CD4-positive, alpha-beta T cell (primary cell): Measurements from ENCODE around the gene FARP1. TPM values are rescaled to one million over a fixed set of nuclear protein-coding genes. Genes with fewer than 3 reads are reported as not detected.

ENCODE experiments used
- ATAC-seq: fragments of 200-7000 bp; cut with Tn5 transposase; one replicate; pipeline ENCODE4 v1.10.0; 2022; ENCODE audit warnings: mild to moderate bottlenecking; ENCODE audit not compliant: poor library complexity
- CTCF ChIA-PET: fragments of 350-600 bp; sonication (Branson Sonifier 250); formaldehyde crosslinking; loops from one replicate; lab custom pipeline; 2021; ENCODE audit warnings: antibody characterized with exemption, inconsistent platforms; lab: Charles Lee
- POLR2A ChIA-PET: fragments of 350-600 bp; sonication (Branson Sonifier 250); formaldehyde crosslinking; loops from one replicate; lab custom pipeline; 2021; ENCODE audit warnings: antibody characterized with exemption, inconsistent platforms; lab: Charles Lee
- DNase-seq, 14 experiments: peaks; one replicate each; pipeline ENCODE4 v3.0.0-alpha.2; 2013 to 2020; ENCODE audit warnings: mixed read lengths in 2 of 14
- H3K27ac ChIP-seq, 2 donors: one replicate each; pipeline versions ENCODE4 v1.5.1 to v1.7.0; 2013; ENCODE audit warnings: low read length in 2 of 2, low read depth in 1 of 2, mild to moderate bottlenecking in 1 of 2
- H3K27me3 ChIP-seq, 2 experiments: 1 replicate in 1 of 2; 2 replicates in 1 of 2; pipeline versions ENCODE4 v1.6.1 to v1.7.0; 2013; ENCODE audit warnings: low read length in 2 of 2, control low read depth in 1 of 2, mild to moderate bottlenecking in 1 of 2, moderate library complexity in 1 of 2; ENCODE audit not compliant: insufficient read depth in 2 of 2, control insufficient read depth in 1 of 2
- H3K36me3 ChIP-seq: one replicate; pipeline ENCODE4 v1.6.1; 2013; ENCODE audit warnings: low read length, control low read depth; ENCODE audit not compliant: insufficient read depth
- H3K4me1 ChIP-seq: one replicate; pipeline ENCODE4 v1.6.1; 2013; ENCODE audit warnings: low read length, control low read depth; ENCODE audit not compliant: insufficient read depth
- H3K4me3 ChIP-seq: one replicate; pipeline ENCODE4 v1.5.1; 2013; ENCODE audit warnings: mild to moderate bottlenecking, low read length, moderate library complexity
- H3K9me3 ChIP-seq, 2 experiments: 1 replicate in 1 of 2; 2 replicates in 1 of 2; pipeline versions ENCODE4 v1.6.1 to v1.7.0; 2013; ENCODE audit warnings: low read length in 2 of 2, mild to moderate bottlenecking in 2 of 2, control low read depth in 1 of 2, moderate library complexity in 1 of 2; ENCODE audit not compliant: control insufficient read depth in 1 of 2, insufficient read depth in 1 of 2
- H3K27ac Mint-ChIP-seq: one replicate; pipeline ENCODE4 v1.8.0; 2020; ENCODE audit warnings: mixed read lengths
- H3K27me3 Mint-ChIP-seq: one replicate; pipeline ENCODE4 v1.8.0; 2021; ENCODE audit warnings: mixed read lengths
- H3K36me3 Mint-ChIP-seq: one replicate; pipeline ENCODE4 v1.8.0; 2021; ENCODE audit warnings: low read depth, mixed read lengths
- H3K4me1 Mint-ChIP-seq: one replicate; pipeline ENCODE4 v1.8.0; 2021; ENCODE audit warnings: low read depth, mixed read lengths
- H3K4me3 Mint-ChIP-seq: one replicate; pipeline ENCODE4 v1.8.0; 2020; ENCODE audit warnings: mild to moderate bottlenecking, mixed read lengths
- H3K9me3 Mint-ChIP-seq: one replicate; pipeline ENCODE4 v1.8.0; 2020; ENCODE audit warnings: mixed read lengths
- intact Hi-C, 2 experiments: fragments of 100-400 bp; cut with DNase I in 1 of 2; cut with micrococcal nuclease in 1 of 2; formaldehyde crosslinking; loops; one replicate each; pipeline versions ENCODE4 v1.15.1 to v1.9.0; 2023 to 2025; cut with DNase I, micrococcal nuclease
- total RNA-seq, 174 experiments: library from RNA in 2 of 174; stranded (reverse) in 2 of 174; gene quantifications; one replicate each; pipeline ENCODE4 v1.2.3 and lab custom pipeline; 2021 to 2026
- TF ChIP-seq, protein P1 (sequence below): fragments of 200-600 bp; IDR thresholded peaks from one replicate; pipeline ENCODE4 v1.8.0; 2022; ENCODE audit warnings: antibody characterized with exemption, mild to moderate bottlenecking

The FARP1 gene
- total RNA-seq, 2 experiments from 2014 or later, result 0.30 TPM; not detected in 1

DNA sequence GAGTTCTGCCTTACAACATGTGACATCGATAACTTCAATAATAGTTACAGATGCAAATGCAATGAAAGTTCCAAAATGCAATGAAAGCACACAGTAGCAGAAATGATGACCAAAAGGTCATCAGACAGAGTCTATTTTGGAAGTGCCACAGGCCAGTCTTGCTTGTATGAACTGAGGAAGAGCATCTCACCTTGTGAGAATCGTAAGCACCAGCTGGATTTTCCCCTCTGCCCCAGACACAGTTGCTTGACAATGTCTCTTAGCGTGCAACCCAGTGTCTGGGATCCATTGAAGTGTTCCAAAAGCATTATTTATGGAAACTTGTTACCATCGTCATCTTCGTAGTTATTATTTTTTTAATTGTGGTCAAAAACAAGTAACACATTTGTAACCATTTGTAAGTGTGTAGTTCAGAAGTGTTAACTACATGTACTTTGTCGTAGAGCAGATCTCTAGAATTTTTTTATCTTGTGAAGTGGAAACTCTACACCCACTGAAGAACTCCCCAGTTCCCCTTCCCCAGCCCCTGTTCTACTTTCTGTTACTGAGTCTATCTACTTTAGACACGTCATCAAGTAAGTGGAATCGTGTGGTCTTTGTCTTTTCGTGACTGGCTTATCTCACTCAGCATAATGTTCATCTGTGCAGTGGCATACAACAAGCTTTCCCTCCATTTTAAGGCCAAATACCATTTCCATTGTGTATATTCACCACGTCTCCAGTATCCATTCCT lies 204.2 kb downstream of the FARP1 start:
- TF ChIP-seq, protein P1, sequence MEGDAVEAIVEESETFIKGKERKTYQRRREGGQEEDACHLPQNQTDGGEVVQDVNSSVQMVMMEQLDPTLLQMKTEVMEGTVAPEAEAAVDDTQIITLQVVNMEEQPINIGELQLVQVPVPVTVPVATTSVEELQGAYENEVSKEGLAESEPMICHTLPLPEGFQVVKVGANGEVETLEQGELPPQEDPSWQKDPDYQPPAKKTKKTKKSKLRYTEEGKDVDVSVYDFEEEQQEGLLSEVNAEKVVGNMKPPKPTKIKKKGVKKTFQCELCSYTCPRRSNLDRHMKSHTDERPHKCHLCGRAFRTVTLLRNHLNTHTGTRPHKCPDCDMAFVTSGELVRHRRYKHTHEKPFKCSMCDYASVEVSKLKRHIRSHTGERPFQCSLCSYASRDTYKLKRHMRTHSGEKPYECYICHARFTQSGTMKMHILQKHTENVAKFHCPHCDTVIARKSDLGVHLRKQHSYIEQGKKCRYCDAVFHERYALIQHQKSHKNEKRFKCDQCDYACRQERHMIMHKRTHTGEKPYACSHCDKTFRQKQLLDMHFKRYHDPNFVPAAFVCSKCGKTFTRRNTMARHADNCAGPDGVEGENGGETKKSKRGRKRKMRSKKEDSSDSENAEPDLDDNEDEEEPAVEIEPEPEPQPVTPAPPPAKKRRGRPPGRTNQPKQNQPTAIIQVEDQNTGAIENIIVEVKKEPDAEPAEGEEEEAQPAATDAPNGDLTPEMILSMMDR, result no peak
- POLR2A ChIA-PET, result no interaction called here
- Histone ChIP-seq H3K36me3 (no peaks in the 10 kb centered on the region), H3K27me3 (no peaks in the 10 kb centered on the region), H3K9me3 (peaks cover 0 to 6% of the 10 kb centered on the region in 2 experiments), H3K4me1 (no peaks in the 10 kb centered on the region), H3K4me3 (no peak overlapping the region), H3K27ac (no peak overlapping the region)
- ATAC-seq (no peak), DNase-seq (no peak)
- H3K36me3 Mint-ChIP-seq, result no peaks in the 10 kb centered on the region
- no peaks in the 10 kb centered on the region for H3K4me1 Mint-ChIP-seq
- intact Hi-C loops, result loop anchor here in 1 of 2 experiments (10.0 kb wide), 1 partner anchor 328 kb away; no protein-coding TSS in a partner anchor
- H3K9me3 Mint-ChIP-seq, result no peaks in the 10 kb centered on the region
- CTCF ChIA-PET, result no interaction called here
- H3K4me3 Mint-ChIP-seq, result no peak overlapping the region
- no peak overlapping the region for H3K27ac Mint-ChIP-seq
- peaks cover 4% of the 10 kb centered on the region for H3K27me3 Mint-ChIP-seq

- Mint-ChIP-seq H3K4me1 (no peaks in the 10 kb centered on the region), H3K4me3 (no peak overlapping the region), H3K36me3 (no peaks in the 10 kb centered on the region), H3K27ac (no peak overlapping the region), H3K27me3 (peaks cover 4% of the 10 kb centered on the region), H3K9me3 (no peaks in the 10 kb centered on the region)
- Histone ChIP-seq H3K36me3 (no peaks in the 10 kb centered on the region), H3K27me3 (no peaks in the 10 kb centered on the region), H3K4me1 (no peaks in the 10 kb centered on the region), H3K4me3 (no peak overlapping the region), H3K27ac (no peak overlapping the region), H3K9me3 (peaks cover 0 to 6% of the 10 kb centered on the region in 2 experiments)
- no peak for DNase-seq
- ChIA-PET POLR2A (no interaction called here), CTCF (no interaction called here)
- ATAC-seq, result no peak
- TF ChIP-seq, protein P1, result no peak
- intact Hi-C loops, result loop anchor here in 1 of 2 experiments (10.0 kb wide), 1 partner anchor 327 kb away; no protein-coding TSS in a partner anchor
Measured at GRCh38 chr13:98347756-98348155, 204.9 kb downstream of the FARP1 start.

DNA sequence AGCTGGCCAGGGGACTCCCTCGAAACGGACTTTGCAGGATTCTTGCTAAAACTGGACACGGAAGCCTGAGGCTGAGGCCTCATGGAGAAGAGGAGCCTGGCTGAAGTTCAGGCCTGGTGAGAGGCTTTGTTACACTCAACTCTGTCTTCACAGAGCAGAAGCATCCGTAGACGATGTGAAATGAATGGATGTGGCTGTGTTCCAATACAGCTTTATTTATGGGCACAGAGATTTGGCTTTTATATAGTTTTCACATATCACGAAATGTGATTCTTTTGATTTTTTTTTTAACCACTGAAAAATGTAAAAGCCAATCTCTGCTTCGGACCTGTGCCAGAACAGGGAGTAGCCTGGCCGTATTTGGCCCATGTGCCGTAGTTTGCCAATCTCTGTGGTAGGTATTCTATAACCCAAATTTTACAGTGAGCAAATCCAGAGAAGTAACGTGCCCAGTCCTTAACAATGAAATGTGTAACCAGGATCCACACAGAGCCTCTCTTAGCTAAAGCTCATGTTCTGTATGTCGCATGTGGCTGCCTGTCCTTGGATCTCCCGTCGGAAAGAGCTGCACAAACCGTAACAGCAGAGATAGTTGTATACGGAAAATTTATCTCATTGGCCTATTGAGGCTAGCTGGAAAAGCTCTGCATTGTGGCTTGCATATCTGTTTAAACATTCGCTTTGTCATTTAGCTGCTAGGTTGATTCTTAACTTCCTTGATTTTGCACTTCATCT lies 205.7 kb downstream of the FARP1 start:
- no peak overlapping the region for H3K4me3 Mint-ChIP-seq
- Histone ChIP-seq H3K4me1 (no peaks in the 10 kb centered on the region), H3K4me3 (no peak overlapping the region), H3K9me3 (peaks cover 0 to 6% of the 10 kb centered on the region in 2 experiments), H3K36me3 (no peaks in the 10 kb centered on the region), H3K27me3 (no peaks in the 10 kb centered on the region), H3K27ac (no peak overlapping the region)
- no peaks in the 10 kb centered on the region for H3K27me3 Mint-ChIP-seq
- H3K27ac Mint-ChIP-seq, result no peak overlapping the region
- no peak for ATAC-seq
- TF ChIP-seq, protein P1, result no peak
- intact Hi-C loops, result loop anchor here in 1 of 2 experiments (10.0 kb wide), 1 partner anchor 326 kb away; no protein-coding TSS in a partner anchor
- H3K36me3 Mint-ChIP-seq, result no peaks in the 10 kb centered on the region
- no peaks in the 10 kb centered on the region for H3K4me1 Mint-ChIP-seq
- no peak for DNase-seq
- no peaks in the 10 kb centered on the region for H3K9me3 Mint-ChIP-seq
- CTCF ChIA-PET, result interaction anchor here (0.6 kb wide), 1 partner anchor 392 kb away, joined by 4 read pairs; no protein-coding TSS in a partner anchor
- POLR2A ChIA-PET, result no interaction called here
